Right lobe of liver (tissue), 4 donors: ENCODE measurements around the gene FABP6.

Source experiments
- CTCF ChIP-seq, 4 donors: fragments of 200-600 bp in 3 of 4; fragments of 450-650 bp in 1 of 4; IDR thresholded peaks; one replicate each; pipeline versions ENCODE4 v1.5.1 to v1.8.0; 2016 to 2022; ENCODE audit warnings: antibody characterized with exemption in 4 of 4, mild to moderate bottlenecking in 2 of 4
- POLR2A ChIP-seq: fragments of 450-650 bp; IDR thresholded peaks from one replicate; pipeline ENCODE4 v1.6.1; 2017; ENCODE audit warnings: antibody characterized with exemption, mild to moderate bottlenecking
- donor health status: DM: no; HTN: no; CAD: no.
- donor health status: DM: no; HTN: no; CAD: no.
- donor health status: DM: no; HTN: yes; CAD: no.

DNA sequence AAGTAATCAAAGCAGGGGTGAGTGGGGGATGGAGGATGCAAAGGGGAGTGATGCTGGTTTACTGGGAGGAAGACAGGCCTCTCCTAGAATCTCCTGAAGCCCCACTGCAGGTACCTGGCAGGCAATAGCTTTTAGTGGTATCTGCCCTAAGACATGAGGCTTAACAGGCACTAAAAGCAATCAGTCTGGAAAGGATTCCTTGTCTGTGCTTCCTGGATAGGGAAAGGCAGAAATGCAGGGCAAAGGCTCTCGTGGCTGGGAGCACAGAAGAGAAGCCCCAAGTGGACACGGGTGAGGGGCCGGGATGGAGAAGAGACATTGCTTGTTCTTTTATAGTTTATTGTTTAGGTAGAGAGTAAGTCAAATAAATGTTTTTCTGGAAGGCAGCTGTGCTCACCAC lies 43.0 kb downstream of the FABP6 start:
- no peak for TF ChIP-seq CTCF (IDR thresholded peaks at IDR 0.05)
- no peak for TF ChIP-seq POLR2A
